ENCODE results near the gene WDCP.
A peak's percentile ranks its signal among the peaks of the same experiment; 100 is the strongest.

- TF ChIP-seq POLR2A (IDR thresholded peaks at IDR 0.05) = peak; percentile 56 to 75
- no peak for TF ChIP-seq CTCF (IDR thresholded peaks at IDR 0.05)
These were observed at the start of gene WDCP for GRCh38 chr2:24046930-24047702.

Data from uterus (tissue), 2 donors.